Nephron (organoid): ENCODE data around the gene ADAMTS16.

Experiments used
- H3K27ac Mint-ChIP-seq, 3 experiments: 2 replicates each; pipeline ENCODE4 v1.8.0; 2020; ENCODE audit warnings: mixed read lengths in 3 of 3, mild to moderate bottlenecking in 2 of 3, moderate library complexity in 1 of 3
- H3K27me3 Mint-ChIP-seq: 2 replicates; pipeline ENCODE4 v1.8.0; 2021; ENCODE audit warnings: low read depth, mild to moderate bottlenecking, moderate library complexity, mixed read lengths
- H3K36me3 Mint-ChIP-seq: 2 replicates; pipeline ENCODE4 v1.8.0; 2020; ENCODE audit warnings: low read depth, mixed read lengths
- H3K4me1 Mint-ChIP-seq: 2 replicates; pipeline ENCODE4 v1.8.0; 2020; ENCODE audit warnings: mixed read lengths
- H3K4me3 Mint-ChIP-seq, 3 experiments: 2 replicates each; pipeline ENCODE4 v1.8.0; 2020; ENCODE audit warnings: mild to moderate bottlenecking in 3 of 3, mixed read lengths in 3 of 3, moderate library complexity in 2 of 3
- H3K9me3 Mint-ChIP-seq: 2 replicates; pipeline ENCODE4 v1.8.0; 2020; ENCODE audit warnings: mixed read lengths
- TF ChIP-seq, protein P1 (sequence below), 3 experiments: fragments of 200-600 bp; sonication (generic); IDR thresholded peaks; one replicate each; pipeline ENCODE4 v1.5.0; 2021; ENCODE audit warnings: antibody characterized with exemption in 3 of 3; ENCODE audit not compliant: unreplicated experiment in 3 of 3

The ADAMTS16 gene

DNA sequence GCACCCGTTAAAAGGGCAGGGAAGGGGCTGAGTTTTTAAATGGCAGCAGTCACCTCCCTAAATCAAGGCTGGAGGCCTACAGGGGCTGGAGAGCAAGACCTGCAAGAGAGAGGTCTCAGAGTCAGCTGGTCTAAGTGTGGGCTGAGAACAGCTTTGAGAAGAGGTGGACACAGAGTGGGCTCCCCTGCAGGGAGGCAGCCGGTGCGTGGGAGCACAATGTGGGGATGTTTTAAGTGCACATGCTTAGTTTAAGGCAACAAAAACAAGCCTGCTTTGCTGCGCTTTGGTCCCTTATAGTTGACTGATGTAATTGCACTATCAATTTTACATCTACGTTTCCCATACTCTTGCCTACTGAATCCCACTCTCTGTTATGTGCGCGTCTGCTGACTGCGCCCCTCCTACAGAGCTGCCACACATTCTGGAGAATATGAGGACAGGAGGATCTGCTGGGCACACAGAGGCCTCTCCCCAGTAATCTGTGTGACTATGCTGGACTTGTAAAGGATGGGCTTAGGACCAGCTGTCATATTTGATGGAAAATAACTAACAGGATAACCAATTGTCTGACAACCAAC is 220.3 kb downstream of the ADAMTS16 start:
- peaks cover 21% of the 10 kb centered on the region for H3K4me1 Mint-ChIP-seq
- no peak overlapping the region for H3K4me3 Mint-ChIP-seq
- TF ChIP-seq, protein P1, sequence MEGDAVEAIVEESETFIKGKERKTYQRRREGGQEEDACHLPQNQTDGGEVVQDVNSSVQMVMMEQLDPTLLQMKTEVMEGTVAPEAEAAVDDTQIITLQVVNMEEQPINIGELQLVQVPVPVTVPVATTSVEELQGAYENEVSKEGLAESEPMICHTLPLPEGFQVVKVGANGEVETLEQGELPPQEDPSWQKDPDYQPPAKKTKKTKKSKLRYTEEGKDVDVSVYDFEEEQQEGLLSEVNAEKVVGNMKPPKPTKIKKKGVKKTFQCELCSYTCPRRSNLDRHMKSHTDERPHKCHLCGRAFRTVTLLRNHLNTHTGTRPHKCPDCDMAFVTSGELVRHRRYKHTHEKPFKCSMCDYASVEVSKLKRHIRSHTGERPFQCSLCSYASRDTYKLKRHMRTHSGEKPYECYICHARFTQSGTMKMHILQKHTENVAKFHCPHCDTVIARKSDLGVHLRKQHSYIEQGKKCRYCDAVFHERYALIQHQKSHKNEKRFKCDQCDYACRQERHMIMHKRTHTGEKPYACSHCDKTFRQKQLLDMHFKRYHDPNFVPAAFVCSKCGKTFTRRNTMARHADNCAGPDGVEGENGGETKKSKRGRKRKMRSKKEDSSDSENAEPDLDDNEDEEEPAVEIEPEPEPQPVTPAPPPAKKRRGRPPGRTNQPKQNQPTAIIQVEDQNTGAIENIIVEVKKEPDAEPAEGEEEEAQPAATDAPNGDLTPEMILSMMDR (IDR thresholded peaks at IDR 0.05; ENCODE audit: unreplicated experiment in 3 of 3), result no peak
- peaks cover 35% of the 10 kb centered on the region for H3K27me3 Mint-ChIP-seq
- H3K9me3 Mint-ChIP-seq, result no peaks in the 10 kb centered on the region
- H3K27ac Mint-ChIP-seq, result peak overlapping the region in 2 of 3 experiments; percentile 61 to 62
- H3K36me3 Mint-ChIP-seq, result no peaks in the 10 kb centered on the region

DNA sequence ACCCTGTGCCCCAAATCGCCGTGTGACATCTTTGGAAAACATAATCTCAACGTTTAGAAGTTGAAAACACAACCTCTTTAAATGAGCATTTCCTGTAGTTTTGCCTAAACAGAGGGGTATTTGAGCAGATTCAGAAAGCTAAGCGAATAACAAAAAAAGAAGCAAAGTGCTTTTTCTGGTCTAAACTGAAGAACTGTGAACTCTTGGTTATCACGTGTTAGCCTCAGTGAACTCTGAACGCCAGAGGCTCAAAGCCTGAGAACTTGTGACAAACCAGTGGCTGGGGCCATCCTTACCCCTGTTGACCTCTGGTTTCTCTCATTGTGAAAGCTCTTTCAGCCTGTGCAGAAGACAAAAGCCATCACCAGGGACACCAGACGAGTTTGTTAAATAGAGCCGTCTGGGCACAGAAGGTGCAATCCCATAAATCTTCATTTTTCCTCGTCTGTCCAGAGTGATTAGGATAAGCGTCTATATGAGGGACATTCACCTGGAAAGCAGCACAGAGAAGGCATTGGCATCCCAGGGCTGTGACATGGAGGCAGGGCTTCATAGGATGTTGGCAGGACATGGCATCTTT is 220.9 kb downstream of the ADAMTS16 start:
- no peak overlapping the region for H3K4me3 Mint-ChIP-seq
- peaks cover 21% of the 10 kb centered on the region for H3K4me1 Mint-ChIP-seq
- no peaks in the 10 kb centered on the region for H3K9me3 Mint-ChIP-seq
- H3K27ac Mint-ChIP-seq, result peak overlapping the region in 2 of 3 experiments; percentile 61 to 62
- peaks cover 35% of the 10 kb centered on the region for H3K27me3 Mint-ChIP-seq
- TF ChIP-seq, protein P1 (IDR thresholded peaks at IDR 0.05; ENCODE audit: unreplicated experiment in 3 of 3), result no peak
- H3K36me3 Mint-ChIP-seq, result no peaks in the 10 kb centered on the region

DNA sequence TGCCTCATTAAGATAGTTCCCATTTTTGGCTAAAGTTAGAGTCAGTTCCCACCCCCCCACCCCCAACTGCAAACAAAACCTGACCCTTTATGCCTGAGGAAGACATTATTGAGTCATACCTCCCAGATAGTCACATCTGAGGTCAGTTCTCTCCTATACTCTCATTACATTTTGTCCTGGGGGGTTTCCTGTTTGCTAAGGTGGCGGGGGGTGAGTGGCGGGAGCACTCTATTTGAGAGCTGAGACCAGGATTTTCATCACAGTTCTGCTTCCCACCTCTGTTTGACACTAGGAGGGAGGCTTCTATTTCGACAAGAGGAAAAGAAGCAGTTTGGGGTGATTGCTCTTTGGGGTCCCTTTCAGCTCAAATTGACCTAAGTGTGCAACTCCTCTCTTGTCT is 222.9 kb downstream of the ADAMTS16 start:
- Mint-ChIP-seq H3K27ac (no peak overlapping the region), H3K4me3 (no peak overlapping the region), H3K27me3 (peaks cover 40% of the 10 kb centered on the region), H3K4me1 (peaks cover 34% of the 10 kb centered on the region), H3K9me3 (no peaks in the 10 kb centered on the region), H3K36me3 (no peaks in the 10 kb centered on the region)
- TF ChIP-seq, protein P1 (IDR thresholded peaks at IDR 0.05; ENCODE audit: unreplicated experiment in 3 of 3), result no peak

DNA sequence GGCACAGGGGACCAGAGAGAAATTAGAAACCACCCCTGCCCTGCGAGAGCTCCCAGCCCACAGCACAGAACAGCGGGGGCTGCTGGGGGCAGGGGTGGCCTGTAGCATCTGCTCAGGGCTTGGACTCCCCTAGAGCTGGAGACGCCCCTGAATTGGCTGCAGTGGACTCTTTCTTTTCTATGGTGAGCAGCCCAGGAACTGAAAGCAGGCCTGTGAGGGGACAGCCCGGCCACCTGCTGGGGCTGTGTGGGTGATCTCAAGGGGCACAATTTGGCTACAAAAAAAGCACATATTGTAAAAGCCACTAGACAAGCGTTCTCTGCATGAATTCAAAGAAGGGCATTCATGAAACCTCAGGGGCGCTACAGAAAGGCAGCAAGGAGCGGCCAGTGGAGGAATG is 224.8 kb downstream of the ADAMTS16 start:
- H3K4me3 Mint-ChIP-seq, result no peak overlapping the region
- H3K36me3 Mint-ChIP-seq, result no peaks in the 10 kb centered on the region
- TF ChIP-seq, protein P1 (IDR thresholded peaks at IDR 0.05; ENCODE audit: unreplicated experiment in 3 of 3), result no peak
- peaks cover 29% of the 10 kb centered on the region for H3K27me3 Mint-ChIP-seq
- H3K4me1 Mint-ChIP-seq, result peaks cover 48% of the 10 kb centered on the region
- H3K27ac Mint-ChIP-seq, result peak overlapping the region in 1 of 3 experiments; percentile 74
- no peaks in the 10 kb centered on the region for H3K9me3 Mint-ChIP-seq

DNA sequence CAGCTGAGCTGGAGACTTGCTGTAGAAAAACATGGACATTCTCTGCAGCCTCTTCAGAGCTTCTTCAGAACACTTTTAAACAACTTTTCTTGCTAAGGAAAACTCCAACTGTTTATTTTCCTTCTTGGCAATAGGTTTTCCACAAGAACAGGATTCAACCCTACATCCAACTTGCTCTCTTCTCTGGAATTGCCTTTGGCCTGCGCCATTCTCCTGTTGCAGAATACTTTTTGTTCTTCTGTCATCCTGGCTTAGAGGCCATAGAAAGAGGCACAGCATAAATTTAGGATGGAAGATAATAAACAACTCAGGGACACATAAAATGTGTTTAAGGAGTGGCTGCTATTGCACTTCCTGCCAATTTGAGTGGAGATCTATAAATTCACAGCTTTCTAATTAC is 227.6 kb downstream of the ADAMTS16 start:
- H3K4me1 Mint-ChIP-seq, result peaks cover 56% of the 10 kb centered on the region
- TF ChIP-seq, protein P1 (IDR thresholded peaks at IDR 0.05; ENCODE audit: unreplicated experiment in 3 of 3), result no peak
- peak overlapping the region; percentile 56 to 89 (median 85) for H3K27ac Mint-ChIP-seq
- H3K36me3 Mint-ChIP-seq, result no peaks in the 10 kb centered on the region
- H3K9me3 Mint-ChIP-seq, result no peaks in the 10 kb centered on the region
- H3K27me3 Mint-ChIP-seq, result peaks cover 26% of the 10 kb centered on the region
- H3K4me3 Mint-ChIP-seq, result no peak overlapping the region
